DND-41 (cell line): ENCODE results near the gene POLR3G.

Source experiments
- ATAC-seq: fragments of 200-7000 bp; cut with Tn5 transposase; 3 replicates; pipeline ENCODE4 v1.9.1; 2021; ENCODE audit warnings: low read depth; ENCODE audit not compliant: insufficient read depth
- DNase-seq: peaks from one replicate; pipeline ENCODE4 v3.0.0-alpha.2; 2020
- H2AFZ ChIP-seq: 2 replicates; pipeline ENCODE4 v1.6.0; 2012; ENCODE audit warnings: low read depth, low read length
- H3K27ac ChIP-seq: 2 replicates; pipeline ENCODE4 v1.5.1; 2012; ENCODE audit warnings: low read length, inconsistent platforms
- H3K27me3 ChIP-seq: fragments of 200-600 bp; sonication (generic); 2 replicates; pipeline ENCODE4 v1.6.0; 2012; ENCODE audit warnings: low read length, mild to moderate bottlenecking, inconsistent platforms; ENCODE audit not compliant: insufficient read depth, poor library complexity
- H3K36me3 ChIP-seq: 2 replicates; pipeline ENCODE4 v1.5.1; 2012; ENCODE audit warnings: low read length, inconsistent platforms; ENCODE audit not compliant: insufficient read depth
- H3K4me1 ChIP-seq: 2 replicates; pipeline ENCODE4 v1.5.1; 2012; ENCODE audit warnings: mild to moderate bottlenecking, low read length; ENCODE audit not compliant: insufficient read depth
- H3K4me2 ChIP-seq: 2 replicates; pipeline ENCODE4 v1.6.0; 2012; ENCODE audit warnings: mild to moderate bottlenecking, moderate library complexity, low read length, inconsistent platforms; ENCODE audit not compliant: insufficient read depth
- H3K4me3 ChIP-seq, 2 experiments: fragments of 200-600 bp in 1 of 2; shearing (Covaris generic) in 1 of 2; 2 replicates each; pipeline ENCODE4 v1.5.1; 2012 to 2016; ENCODE audit warnings: inconsistent platforms in 2 of 2, low read length in 2 of 2, mild to moderate bottlenecking in 2 of 2, low read depth in 1 of 2, moderate library complexity in 1 of 2
- H3K79me2 ChIP-seq: 2 replicates; pipeline ENCODE4 v1.6.0; 2012; ENCODE audit warnings: low read length, inconsistent platforms; ENCODE audit not compliant: insufficient read depth
- H3K9ac ChIP-seq: 2 replicates; pipeline ENCODE4 v1.6.0; 2012; ENCODE audit warnings: low read depth, mild to moderate bottlenecking, inconsistent platforms, low read length, moderate library complexity
- H3K9me3 ChIP-seq: 2 replicates; pipeline ENCODE4 v1.5.1; 2012; ENCODE audit warnings: low read length, moderate library complexity, mild to moderate bottlenecking, inconsistent platforms; ENCODE audit not compliant: insufficient read depth, severe bottlenecking
- H4K20me1 ChIP-seq: 2 replicates; pipeline ENCODE4 v1.6.0; 2012; ENCODE audit warnings: low read length; ENCODE audit not compliant: insufficient read depth
- EZH2 ChIP-seq: IDR thresholded peaks from 3 replicates; pipeline ENCODE4 v1.6.1; 2012; ENCODE audit warnings: borderline replicate concordance, low read depth, mild to moderate bottlenecking, moderate library complexity, low read length, inconsistent platforms; ENCODE audit not compliant: severe bottlenecking
- TF ChIP-seq, protein P1 (sequence below): IDR thresholded peaks from 2 replicates; pipeline ENCODE4 v1.5.1; 2012; ENCODE audit warnings: borderline replicate concordance, low read length, moderate library complexity, mild to moderate bottlenecking; ENCODE audit not compliant: poor library complexity, severe bottlenecking; ENCODE audit errors: extremely low read depth

The POLR3G gene

DNA sequence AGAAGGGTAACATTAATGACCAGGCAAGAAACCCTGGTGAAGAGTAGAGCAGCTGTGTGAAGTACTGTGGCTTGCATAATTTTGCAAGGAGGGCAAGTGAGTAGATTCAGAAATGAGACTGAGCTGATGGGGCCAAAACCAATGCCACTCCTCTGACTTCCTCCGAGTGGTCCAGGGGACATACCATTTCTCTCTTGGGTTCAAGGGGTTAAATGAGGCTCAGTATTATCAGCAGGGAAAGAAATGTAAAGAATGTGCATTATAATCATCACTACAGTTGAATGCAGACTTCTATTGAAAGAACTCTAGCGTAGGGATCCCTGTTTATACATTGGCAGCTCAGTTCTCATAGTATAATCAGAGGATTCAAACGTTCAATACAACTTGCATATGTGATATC lies 9.9 kb downstream of the POLR3G start:
- no peaks in the 10 kb centered on the region for H4K20me1 ChIP-seq
- H3K4me2 ChIP-seq = no peak overlapping the region
- ATAC-seq = no peak
- H3K9ac ChIP-seq = no peak overlapping the region
- H3K9me3 ChIP-seq = no peaks in the 10 kb centered on the region
- no peak for DNase-seq
- no peaks in the 10 kb centered on the region for H3K4me1 ChIP-seq
- H3K27me3 ChIP-seq = no peaks in the 10 kb centered on the region
- H3K79me2 ChIP-seq = no peaks in the 10 kb centered on the region
- no peak overlapping the region for H3K27ac ChIP-seq
- peaks cover 10% of the 10 kb centered on the region; the same call in 1 of the 2 replicates for H3K36me3 ChIP-seq
- no peak for TF ChIP-seq EZH2
- TF ChIP-seq, protein P1, sequence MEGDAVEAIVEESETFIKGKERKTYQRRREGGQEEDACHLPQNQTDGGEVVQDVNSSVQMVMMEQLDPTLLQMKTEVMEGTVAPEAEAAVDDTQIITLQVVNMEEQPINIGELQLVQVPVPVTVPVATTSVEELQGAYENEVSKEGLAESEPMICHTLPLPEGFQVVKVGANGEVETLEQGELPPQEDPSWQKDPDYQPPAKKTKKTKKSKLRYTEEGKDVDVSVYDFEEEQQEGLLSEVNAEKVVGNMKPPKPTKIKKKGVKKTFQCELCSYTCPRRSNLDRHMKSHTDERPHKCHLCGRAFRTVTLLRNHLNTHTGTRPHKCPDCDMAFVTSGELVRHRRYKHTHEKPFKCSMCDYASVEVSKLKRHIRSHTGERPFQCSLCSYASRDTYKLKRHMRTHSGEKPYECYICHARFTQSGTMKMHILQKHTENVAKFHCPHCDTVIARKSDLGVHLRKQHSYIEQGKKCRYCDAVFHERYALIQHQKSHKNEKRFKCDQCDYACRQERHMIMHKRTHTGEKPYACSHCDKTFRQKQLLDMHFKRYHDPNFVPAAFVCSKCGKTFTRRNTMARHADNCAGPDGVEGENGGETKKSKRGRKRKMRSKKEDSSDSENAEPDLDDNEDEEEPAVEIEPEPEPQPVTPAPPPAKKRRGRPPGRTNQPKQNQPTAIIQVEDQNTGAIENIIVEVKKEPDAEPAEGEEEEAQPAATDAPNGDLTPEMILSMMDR = no peak
- H2AFZ ChIP-seq = no peak overlapping the region
- H3K4me3 ChIP-seq = no peak overlapping the region

DNA sequence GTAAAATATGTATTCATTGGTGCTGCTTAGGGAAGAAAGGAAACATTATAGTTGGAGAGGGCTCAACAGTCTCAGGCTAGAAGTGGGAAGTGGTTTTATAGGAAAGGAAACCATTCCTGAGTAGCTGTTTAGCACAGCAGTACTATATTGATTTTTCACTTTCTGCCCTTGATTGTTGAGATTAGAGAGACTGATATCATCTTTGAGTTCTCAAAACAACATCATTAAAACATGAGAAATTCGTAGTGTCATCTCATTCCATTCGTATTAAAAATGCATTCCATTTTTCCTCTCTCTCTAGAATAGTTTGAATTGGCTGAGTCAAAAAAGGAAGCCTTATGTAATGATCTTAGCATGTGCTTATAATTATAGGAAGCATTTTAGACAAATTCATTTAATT lies 14.1 kb downstream of the POLR3G start:
- Histone ChIP-seq H2AFZ (no peak overlapping the region), H3K4me3 (no peak overlapping the region), H3K36me3 (peaks cover 15% of the 10 kb centered on the region; the same call in 1 of the 2 replicates), H3K27me3 (no peaks in the 10 kb centered on the region), H3K9ac (no peak overlapping the region), H3K4me2 (no peak overlapping the region), H3K27ac (no peak overlapping the region), H3K79me2 (no peaks in the 10 kb centered on the region), H3K9me3 (no peaks in the 10 kb centered on the region), H4K20me1 (no peaks in the 10 kb centered on the region), H3K4me1 (no peaks in the 10 kb centered on the region)
- DNase-seq = no peak
- TF ChIP-seq, protein P1 = no peak
- no peak for TF ChIP-seq EZH2
- ATAC-seq = no peak

DNA sequence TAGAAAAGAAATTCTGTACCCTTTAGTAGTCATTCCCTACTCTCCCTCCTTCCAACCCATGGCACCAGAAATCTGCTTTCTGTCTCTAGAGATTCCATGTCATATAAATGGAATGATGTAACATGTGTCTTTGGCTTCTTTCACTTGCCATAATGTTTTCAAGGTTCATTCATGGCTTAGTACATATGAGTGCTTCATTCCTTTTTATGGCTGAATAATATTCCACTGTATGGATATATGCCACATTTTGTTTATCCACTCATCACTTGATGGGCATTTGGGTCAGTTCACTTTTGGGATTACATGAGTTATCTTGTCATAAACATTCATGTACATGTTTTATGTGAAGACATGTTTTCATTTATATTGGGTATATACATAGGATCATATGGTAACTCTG lies 19.4 kb downstream of the POLR3G start:
- Histone ChIP-seq H3K36me3 (peaks cover 16% of the 10 kb centered on the region; the same call in 1 of the 2 replicates), H3K9me3 (no peaks in the 10 kb centered on the region), H3K79me2 (no peaks in the 10 kb centered on the region), H3K27ac (no peak overlapping the region), H3K27me3 (no peaks in the 10 kb centered on the region), H3K4me2 (no peak overlapping the region), H3K4me1 (no peaks in the 10 kb centered on the region), H3K4me3 (no peak overlapping the region), H2AFZ (no peak overlapping the region), H3K9ac (no peak overlapping the region), H4K20me1 (no peaks in the 10 kb centered on the region)
- no peak for ATAC-seq
- TF ChIP-seq, protein P1 = no peak
- TF ChIP-seq EZH2 = no peak
- DNase-seq = no peak

DNA sequence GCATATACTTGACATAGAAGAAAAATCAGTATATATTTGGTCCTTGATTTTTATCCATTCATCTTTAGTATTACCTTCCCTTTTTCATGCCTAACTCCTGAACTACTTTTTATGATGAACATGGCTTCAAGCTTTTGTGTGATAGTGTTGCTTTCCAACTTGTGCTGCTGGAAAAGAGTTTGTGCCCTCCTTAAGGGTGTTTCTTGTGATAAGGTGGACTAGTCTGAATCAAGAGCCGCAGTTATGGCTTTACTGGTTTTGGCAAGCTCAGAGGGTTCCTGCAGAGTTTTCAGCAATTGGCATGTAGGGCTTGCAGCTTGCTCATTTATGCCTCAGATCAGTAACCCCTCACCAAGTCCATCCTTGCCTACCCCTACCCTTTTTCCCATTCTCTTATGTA lies 20.5 kb downstream of the POLR3G start:
- Histone ChIP-seq H3K27me3 (no peaks in the 10 kb centered on the region), H3K4me2 (no peak overlapping the region)
- TF ChIP-seq EZH2 = no peak
- TF ChIP-seq, protein P1 = no peak

More for the DNA sequence above, 20.5 kb downstream of the POLR3G start:
- no peak overlapping the region for H2AFZ ChIP-seq
- no peaks in the 10 kb centered on the region for H3K79me2 ChIP-seq
- H3K4me3 ChIP-seq = no peak overlapping the region
- DNase-seq (no peak), ATAC-seq (no peak)
- H4K20me1 ChIP-seq = no peaks in the 10 kb centered on the region
- H3K9ac ChIP-seq = no peak overlapping the region
- H3K9me3 ChIP-seq = no peaks in the 10 kb centered on the region
- H3K4me1 ChIP-seq = no peaks in the 10 kb centered on the region
- no peak overlapping the region for H3K27ac ChIP-seq
- peaks cover 16% of the 10 kb centered on the region; the same call in 1 of the 2 replicates for H3K36me3 ChIP-seq
